ENCODE results near the gene PRR5.

PRR5 gene

DNA sequence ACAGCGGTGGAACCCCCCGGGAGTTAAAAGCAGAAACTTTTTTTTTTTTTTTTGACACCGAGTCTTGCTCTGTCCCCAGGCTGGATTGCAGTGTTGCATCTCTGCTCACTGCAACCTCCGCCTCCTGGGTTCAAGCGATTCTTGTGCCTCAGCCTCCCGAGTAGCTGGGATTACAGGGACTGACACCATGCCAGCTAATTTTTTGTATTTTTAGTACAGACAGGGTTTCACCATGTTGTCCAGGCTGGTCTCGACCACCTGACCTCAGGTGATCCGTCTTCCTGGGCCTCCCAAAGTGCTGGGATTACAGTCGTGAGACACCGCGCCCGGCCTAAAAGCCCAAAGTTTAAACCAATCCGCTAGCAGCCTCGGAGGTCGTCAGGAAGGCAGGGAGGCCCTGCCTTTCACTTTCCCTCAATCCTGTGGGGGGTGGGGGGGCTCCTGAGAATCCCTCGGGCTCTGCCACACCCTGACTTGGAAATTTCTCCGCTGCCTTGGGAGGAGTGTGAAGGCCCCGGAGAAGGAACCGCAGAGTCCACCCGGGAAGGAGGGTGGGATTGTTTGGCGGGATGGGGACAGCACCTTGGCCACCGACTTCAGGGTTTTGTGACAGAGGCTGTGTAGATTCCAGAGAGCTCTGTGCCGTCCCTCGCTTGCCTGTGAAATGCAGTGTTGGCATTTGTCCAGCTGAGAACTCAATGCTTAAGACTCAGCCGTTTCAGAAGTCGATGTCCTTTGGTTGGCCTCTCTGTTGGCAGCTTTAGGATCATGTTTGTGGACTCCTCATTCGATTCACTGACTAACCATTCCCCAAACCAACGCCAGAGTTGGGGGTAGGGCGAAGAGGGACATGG is 51.4 kb downstream of the PRR5 start:
- Histone ChIP-seq H3K27ac (no peak overlapping the region), H3K4me3 (ENCODE audit: low read depth, low read length) (no peak overlapping the region), H3K36me3 (replicated peaks) (no peaks in the 10 kb centered on the region), H3K27me3 (replicated peaks) (peaks cover 32% of the 10 kb centered on the region)
- TF ChIP-seq, protein P1, sequence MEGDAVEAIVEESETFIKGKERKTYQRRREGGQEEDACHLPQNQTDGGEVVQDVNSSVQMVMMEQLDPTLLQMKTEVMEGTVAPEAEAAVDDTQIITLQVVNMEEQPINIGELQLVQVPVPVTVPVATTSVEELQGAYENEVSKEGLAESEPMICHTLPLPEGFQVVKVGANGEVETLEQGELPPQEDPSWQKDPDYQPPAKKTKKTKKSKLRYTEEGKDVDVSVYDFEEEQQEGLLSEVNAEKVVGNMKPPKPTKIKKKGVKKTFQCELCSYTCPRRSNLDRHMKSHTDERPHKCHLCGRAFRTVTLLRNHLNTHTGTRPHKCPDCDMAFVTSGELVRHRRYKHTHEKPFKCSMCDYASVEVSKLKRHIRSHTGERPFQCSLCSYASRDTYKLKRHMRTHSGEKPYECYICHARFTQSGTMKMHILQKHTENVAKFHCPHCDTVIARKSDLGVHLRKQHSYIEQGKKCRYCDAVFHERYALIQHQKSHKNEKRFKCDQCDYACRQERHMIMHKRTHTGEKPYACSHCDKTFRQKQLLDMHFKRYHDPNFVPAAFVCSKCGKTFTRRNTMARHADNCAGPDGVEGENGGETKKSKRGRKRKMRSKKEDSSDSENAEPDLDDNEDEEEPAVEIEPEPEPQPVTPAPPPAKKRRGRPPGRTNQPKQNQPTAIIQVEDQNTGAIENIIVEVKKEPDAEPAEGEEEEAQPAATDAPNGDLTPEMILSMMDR (IDR thresholded peaks at IDR 0.05; ENCODE audit: low read depth, low read length, missing control alignments), result no peak
- DNase-seq, result peak; percentile 55
- in situ Hi-C loops (cut with HindIII; ENCODE audit: low pct_ligation_motif_present, low sequenced_read_pairs), result no loop called here

- peaks cover 32% of the 10 kb centered on the region for H3K27me3 ChIP-seq (replicated peaks)
- no peaks in the 10 kb centered on the region for H3K36me3 ChIP-seq (replicated peaks)
- H3K4me3 ChIP-seq (ENCODE audit: low read depth, low read length), result no peak overlapping the region
- in situ Hi-C loops (cut with HindIII; ENCODE audit: low pct_ligation_motif_present, low sequenced_read_pairs), result no loop called here
- H3K27ac ChIP-seq, result no peak overlapping the region
- TF ChIP-seq, protein P1 (IDR thresholded peaks at IDR 0.05; ENCODE audit: low read depth, low read length, missing control alignments), result no peak
- DNase-seq, result no peak
These were observed 53.0 kb downstream of the PRR5 start for GRCh38 chr22:44754998-44755397.

DNA sequence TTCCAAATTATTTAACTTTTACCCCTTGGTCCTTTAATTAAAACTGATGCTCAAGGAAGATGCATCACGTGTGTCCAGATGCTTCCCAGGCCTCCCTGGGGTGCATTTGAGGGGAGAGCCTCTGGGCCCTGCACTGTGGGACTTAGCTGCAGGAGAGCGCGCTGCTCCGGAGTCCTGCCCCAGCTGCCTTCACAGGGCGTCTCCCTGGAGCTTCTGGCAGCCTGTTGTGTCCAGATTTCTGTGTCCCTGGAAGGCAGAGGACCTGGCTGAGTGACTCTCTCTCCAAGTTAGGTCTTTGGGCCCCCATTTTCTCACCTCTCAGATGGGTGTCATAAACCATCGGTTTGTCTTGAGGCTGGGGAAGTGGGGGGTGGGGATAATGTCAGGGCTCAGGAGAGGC is 53.4 kb downstream of the PRR5 start:
- Histone ChIP-seq H3K4me3 (ENCODE audit: low read depth, low read length) (no peak overlapping the region), H3K27me3 (replicated peaks) (peaks cover 30% of the 10 kb centered on the region), H3K36me3 (replicated peaks) (no peaks in the 10 kb centered on the region), H3K27ac (no peak overlapping the region)
- in situ Hi-C loops (cut with HindIII; ENCODE audit: low pct_ligation_motif_present, low sequenced_read_pairs), result no loop called here
- TF ChIP-seq, protein P1 (IDR thresholded peaks at IDR 0.05; ENCODE audit: low read depth, low read length, missing control alignments), result no peak
- no peak for DNase-seq

GRCh38 chr22:44755956-44756361 is 54.0 kb downstream of the PRR5 start:
- in situ Hi-C loops (cut with HindIII; ENCODE audit: low pct_ligation_motif_present, low sequenced_read_pairs), result no loop called here
- TF ChIP-seq, protein P1 (IDR thresholded peaks at IDR 0.05; ENCODE audit: low read depth, low read length, missing control alignments), result no peak
- Histone ChIP-seq H3K27ac (no peak overlapping the region), H3K27me3 (replicated peaks) (peaks cover 30% of the 10 kb centered on the region), H3K4me3 (ENCODE audit: low read depth, low read length) (no peak overlapping the region), H3K36me3 (replicated peaks) (no peaks in the 10 kb centered on the region)
- no peak for DNase-seq

- H3K36me3 ChIP-seq (replicated peaks), result no peaks in the 10 kb centered on the region
- in situ Hi-C loops (cut with HindIII; ENCODE audit: low pct_ligation_motif_present, low sequenced_read_pairs), result no loop called here
- H3K27me3 ChIP-seq (replicated peaks), result peaks cover 15% of the 10 kb centered on the region
- TF ChIP-seq, protein P1 (IDR thresholded peaks at IDR 0.05; ENCODE audit: low read depth, low read length, missing control alignments), result no peak
- no peak overlapping the region for H3K27ac ChIP-seq
- peak; percentile 10 for DNase-seq
- H3K4me3 ChIP-seq (ENCODE audit: low read depth, low read length), result no peak overlapping the region
These were observed 56.5 kb downstream of the PRR5 start for GRCh38 chr22:44758344-44758973.
